ENCODE measurements around the gene NTHL1. TPM values are rescaled to one million over a fixed set of nuclear protein-coding genes. Genes with fewer than 3 reads are reported as not detected.

The NTHL1 gene
- polyA plus RNA-seq, 6 donors from 2014 or later = 21.4 to 38.3 (median 26.0) TPM

- no peak for ATAC-seq (ENCODE audit: low read depth in 2 of 2)
- peaks cover 8 to 9% of the 10 kb centered on the region in 2 donors for H3K36me3 Mint-ChIP-seq
Observed at GRCh38 chr16:2064368-2064945, 16.8 kb upstream of the NTHL1 start.

GRCh38 chr16:2063861-2064260 lies 16.2 kb upstream of the NTHL1 start:
- H3K27ac Mint-ChIP-seq = no peak overlapping the region
- DNase-seq (no peak), ATAC-seq (ENCODE audit: low read depth in 2 of 2) (no peak)
- H3K36me3 Mint-ChIP-seq = peaks cover 8 to 9% of the 10 kb centered on the region in 2 donors
- H3K9me3 Mint-ChIP-seq = no peaks in the 10 kb centered on the region
- H3K27me3 Mint-ChIP-seq = no peaks in the 10 kb centered on the region
- peaks cover 0 to 4% (median 0%) of the 10 kb centered on the region in 3 donors for H3K4me1 Mint-ChIP-seq
- H3K4me3 Mint-ChIP-seq = no peak overlapping the region

More at GRCh38 chr16:2064368-2064945, 16.8 kb upstream of the NTHL1 start:
- no peak for DNase-seq
- H3K4me3 Mint-ChIP-seq = no peak overlapping the region
- H3K27ac Mint-ChIP-seq = no peak overlapping the region
- peaks cover 0 to 4% (median 0%) of the 10 kb centered on the region in 3 donors for H3K4me1 Mint-ChIP-seq
- no peaks in the 10 kb centered on the region for H3K27me3 Mint-ChIP-seq
- H3K9me3 Mint-ChIP-seq = no peaks in the 10 kb centered on the region

- no peaks in the 10 kb centered on the region for H3K27me3 Mint-ChIP-seq
- no peak overlapping the region for H3K27ac Mint-ChIP-seq
- peaks cover 0 to 9% (median 5%) of the 10 kb centered on the region in 3 donors for H3K4me1 Mint-ChIP-seq
- H3K36me3 Mint-ChIP-seq = peaks cover 5 to 15% of the 10 kb centered on the region in 2 donors
- no peaks in the 10 kb centered on the region for H3K9me3 Mint-ChIP-seq
- ATAC-seq (ENCODE audit: low read depth in 2 of 2) = no peak
- H3K4me3 Mint-ChIP-seq = no peak overlapping the region
- DNase-seq = no peak
Observed at GRCh38 chr16:2062801-2063200, 15.2 kb upstream of the NTHL1 start.

GRCh38 chr16:2061526-2061925 lies 13.9 kb upstream of the NTHL1 start:
- Mint-ChIP-seq H3K4me3 (no peak overlapping the region), H3K36me3 (peaks cover 5 to 16% of the 10 kb centered on the region in 2 donors), H3K27me3 (no peaks in the 10 kb centered on the region), H3K4me1 (peaks cover 0 to 9% (median 5%) of the 10 kb centered on the region in 3 donors), H3K27ac (no peak overlapping the region), H3K9me3 (no peaks in the 10 kb centered on the region)
- DNase-seq (no peak), ATAC-seq (ENCODE audit: low read depth in 2 of 2) (no peak)

GRCh38 chr16:2061023-2061422 lies 13.4 kb upstream of the NTHL1 start:
- Mint-ChIP-seq H3K27me3 (no peaks in the 10 kb centered on the region), H3K27ac (peak overlapping the region in 1 of 6 donors; percentile 13), H3K36me3 (peaks cover 3 to 12% of the 10 kb centered on the region in 2 donors), H3K4me3 (no peak overlapping the region), H3K9me3 (no peaks in the 10 kb centered on the region), H3K4me1 (peaks cover 0 to 7% (median 5%) of the 10 kb centered on the region in 3 donors)
- DNase-seq (no peak), ATAC-seq (ENCODE audit: low read depth in 2 of 2) (no peak)

- peak overlapping the region in 1 of 6 donors; percentile 76 for H3K27ac Mint-ChIP-seq
- no peak for ATAC-seq (ENCODE audit: low read depth in 2 of 2)
- peaks cover 0 to 5% (median 5%) of the 10 kb centered on the region in 3 donors for H3K4me1 Mint-ChIP-seq
- H3K27me3 Mint-ChIP-seq = no peaks in the 10 kb centered on the region
- H3K4me3 Mint-ChIP-seq = no peak overlapping the region
- DNase-seq = no peak
- no peaks in the 10 kb centered on the region for H3K9me3 Mint-ChIP-seq
- peaks cover 0 to 8% of the 10 kb centered on the region in 2 donors for H3K36me3 Mint-ChIP-seq
Observed at GRCh38 chr16:2060346-2060745, 12.7 kb upstream of the NTHL1 start.

GRCh38 chr16:2058872-2059271 lies 11.2 kb upstream of the NTHL1 start:
- no peaks in the 10 kb centered on the region for H3K9me3 Mint-ChIP-seq
- ATAC-seq (ENCODE audit: low read depth in 2 of 2) (no peak), DNase-seq (no peak)
- H3K27me3 Mint-ChIP-seq = no peaks in the 10 kb centered on the region
- peaks cover 0 to 8% of the 10 kb centered on the region in 2 donors for H3K36me3 Mint-ChIP-seq
- no peak overlapping the region for H3K27ac Mint-ChIP-seq
- H3K4me3 Mint-ChIP-seq = no peak overlapping the region
- peaks cover 0 to 5% (median 5%) of the 10 kb centered on the region in 3 donors for H3K4me1 Mint-ChIP-seq

- Mint-ChIP-seq H3K4me3 (no peak overlapping the region), H3K9me3 (no peaks in the 10 kb centered on the region), H3K27me3 (no peaks in the 10 kb centered on the region), H3K4me1 (peaks cover 0 to 5% (median 5%) of the 10 kb centered on the region in 3 donors), H3K27ac (peak overlapping the region in 1 of 6 donors; percentile 56), H3K36me3 (peaks cover 0 to 8% of the 10 kb centered on the region in 2 donors)
- DNase-seq (no peak), ATAC-seq (ENCODE audit: low read depth in 2 of 2) (no peak)
Observed at GRCh38 chr16:2058420-2058819, 10.8 kb upstream of the NTHL1 start.

- DNase-seq (no peak), ATAC-seq (ENCODE audit: low read depth in 2 of 2) (no peak)
- H3K27me3 Mint-ChIP-seq = no peaks in the 10 kb centered on the region
- H3K9me3 Mint-ChIP-seq = no peaks in the 10 kb centered on the region
- peaks cover 0 to 5% (median 5%) of the 10 kb centered on the region in 3 donors for H3K4me1 Mint-ChIP-seq
- H3K36me3 Mint-ChIP-seq = peaks cover 0 to 8% of the 10 kb centered on the region in 2 donors
- H3K4me3 Mint-ChIP-seq = no peak overlapping the region
- no peak overlapping the region for H3K27ac Mint-ChIP-seq
Observed at GRCh38 chr16:2057438-2057837, 9.8 kb upstream of the NTHL1 start.

GRCh38 chr16:2056681-2057407 lies 9.2 kb upstream of the NTHL1 start:
- H3K4me1 Mint-ChIP-seq = peaks cover 0 to 5% (median 5%) of the 10 kb centered on the region in 3 donors
- H3K4me3 Mint-ChIP-seq = peak overlapping the region in 1 of 8 donors; percentile 12
- H3K36me3 Mint-ChIP-seq = peaks cover 0 to 8% of the 10 kb centered on the region in 2 donors
- ATAC-seq (ENCODE audit: low read depth in 2 of 2) = no peak
- no peaks in the 10 kb centered on the region for H3K27me3 Mint-ChIP-seq
- H3K9me3 Mint-ChIP-seq = no peaks in the 10 kb centered on the region
- H3K27ac Mint-ChIP-seq = peak overlapping the region in 2 of 6 donors; percentile 11 to 36
- no peak for DNase-seq

- no peak overlapping the region for H3K27ac Mint-ChIP-seq
- H3K4me3 Mint-ChIP-seq = no peak overlapping the region
- no peak for ATAC-seq (ENCODE audit: low read depth in 2 of 2)
- H3K27me3 Mint-ChIP-seq = no peaks in the 10 kb centered on the region
- DNase-seq = no peak
- peaks cover 0 to 5% (median 5%) of the 10 kb centered on the region in 3 donors for H3K4me1 Mint-ChIP-seq
- H3K9me3 Mint-ChIP-seq = no peaks in the 10 kb centered on the region
- peaks cover 0 to 8% of the 10 kb centered on the region in 2 donors for H3K36me3 Mint-ChIP-seq
Observed at GRCh38 chr16:2056077-2056476, 8.4 kb upstream of the NTHL1 start.

GRCh38 chr16:2054543-2055245 lies 7.1 kb upstream of the NTHL1 start:
- no peaks in the 10 kb centered on the region for H3K27me3 Mint-ChIP-seq
- ATAC-seq (ENCODE audit: low read depth in 2 of 2) (no peak), DNase-seq (no peak)
- H3K27ac Mint-ChIP-seq = no peak overlapping the region
- no peak overlapping the region for H3K4me3 Mint-ChIP-seq
- H3K4me1 Mint-ChIP-seq = peaks cover 0 to 5% (median 5%) of the 10 kb centered on the region in 3 donors
- no peaks in the 10 kb centered on the region for H3K9me3 Mint-ChIP-seq
- H3K36me3 Mint-ChIP-seq = peaks cover 0 to 8% of the 10 kb centered on the region in 2 donors

GRCh38 chr16:2053897-2054296 lies 6.3 kb upstream of the NTHL1 start:
- peaks cover 4 to 10% (median 6%) of the 10 kb centered on the region in 3 donors for H3K4me1 Mint-ChIP-seq
- no peaks in the 10 kb centered on the region for H3K27me3 Mint-ChIP-seq
- no peak for ATAC-seq (ENCODE audit: low read depth in 2 of 2)
- H3K4me3 Mint-ChIP-seq = peak overlapping the region in 1 of 8 donors; percentile 43
- no peak for DNase-seq
- peak overlapping the region in 1 of 6 donors; percentile 28 for H3K27ac Mint-ChIP-seq
- H3K9me3 Mint-ChIP-seq = no peaks in the 10 kb centered on the region
- H3K36me3 Mint-ChIP-seq = peaks cover 0 to 8% of the 10 kb centered on the region in 2 donors
